BE2C (cell line): ENCODE data around the gene CLK1.
"Not testable (repeated sequence)": the region's sequence is repeated elsewhere in the genome, so short reads cannot be mapped to it uniquely, and the experiment has no call there.

Experiments used
- DNase-seq: peaks from one replicate; pipeline ENCODE4 v3.0.0-alpha.2; 2020
- H3K27me3 ChIP-seq: fragments of 250-450 bp; sonication (Bioruptor Pico); 2 replicates; pipeline ENCODE4 v1.5.1; 2020; ENCODE audit warnings: mild to moderate bottlenecking
- H3K36me3 ChIP-seq: fragments of 250-450 bp; sonication (Bioruptor Pico); 2 replicates; pipeline ENCODE4 v1.5.1; 2020; ENCODE audit warnings: mild to moderate bottlenecking
- H3K4me1 ChIP-seq: fragments of 250-450 bp; sonication (Bioruptor Pico); 2 replicates; pipeline ENCODE4 v1.5.1; 2020
- H3K4me3 ChIP-seq: 2 replicates; pipeline ENCODE4 v1.5.1; 2011; ENCODE audit warnings: low read depth, low read length
- H3K9me3 ChIP-seq: fragments of 250-450 bp; sonication (Bioruptor Pico); 2 replicates; pipeline ENCODE4 v1.5.1; 2020
- TF ChIP-seq, protein P1 (sequence below): IDR thresholded peaks from 2 replicates; pipeline ENCODE4 v1.5.1; 2012; ENCODE audit warnings: mild to moderate bottlenecking, low read depth, low read length

The CLK1 gene

DNA sequence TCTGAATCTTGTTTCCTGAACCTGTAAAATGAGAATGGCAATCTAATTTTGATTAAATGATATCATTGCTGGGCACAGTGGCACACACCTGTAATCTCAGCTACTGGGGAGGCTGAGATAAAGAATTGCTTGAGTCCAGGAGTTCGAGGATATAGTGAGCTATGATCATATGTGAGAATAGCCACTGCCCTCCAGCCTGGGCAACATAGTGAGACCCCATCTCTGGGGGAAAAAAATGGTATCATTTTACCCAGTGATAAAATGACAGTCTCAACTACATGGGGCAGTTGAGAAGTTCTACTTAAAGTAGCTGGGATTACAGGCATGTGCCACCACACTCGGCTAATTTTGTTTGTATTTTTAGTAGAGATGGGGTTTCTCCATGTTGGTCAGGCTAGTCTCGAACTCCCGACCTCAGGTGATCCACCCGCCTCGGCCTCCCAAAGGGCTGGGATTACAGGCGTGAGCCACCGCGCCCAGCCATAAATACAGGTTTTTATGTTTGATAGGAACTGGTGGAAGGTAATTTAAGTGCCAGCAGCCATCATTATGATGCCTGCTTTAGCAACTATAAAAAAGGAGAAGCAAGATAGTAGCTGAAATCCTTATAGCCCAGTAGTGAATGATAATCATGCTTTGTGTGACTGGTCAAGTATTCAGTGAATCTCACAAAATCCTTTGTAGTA lies 35.7 kb downstream of the CLK1 start:
- TF ChIP-seq, protein P1, sequence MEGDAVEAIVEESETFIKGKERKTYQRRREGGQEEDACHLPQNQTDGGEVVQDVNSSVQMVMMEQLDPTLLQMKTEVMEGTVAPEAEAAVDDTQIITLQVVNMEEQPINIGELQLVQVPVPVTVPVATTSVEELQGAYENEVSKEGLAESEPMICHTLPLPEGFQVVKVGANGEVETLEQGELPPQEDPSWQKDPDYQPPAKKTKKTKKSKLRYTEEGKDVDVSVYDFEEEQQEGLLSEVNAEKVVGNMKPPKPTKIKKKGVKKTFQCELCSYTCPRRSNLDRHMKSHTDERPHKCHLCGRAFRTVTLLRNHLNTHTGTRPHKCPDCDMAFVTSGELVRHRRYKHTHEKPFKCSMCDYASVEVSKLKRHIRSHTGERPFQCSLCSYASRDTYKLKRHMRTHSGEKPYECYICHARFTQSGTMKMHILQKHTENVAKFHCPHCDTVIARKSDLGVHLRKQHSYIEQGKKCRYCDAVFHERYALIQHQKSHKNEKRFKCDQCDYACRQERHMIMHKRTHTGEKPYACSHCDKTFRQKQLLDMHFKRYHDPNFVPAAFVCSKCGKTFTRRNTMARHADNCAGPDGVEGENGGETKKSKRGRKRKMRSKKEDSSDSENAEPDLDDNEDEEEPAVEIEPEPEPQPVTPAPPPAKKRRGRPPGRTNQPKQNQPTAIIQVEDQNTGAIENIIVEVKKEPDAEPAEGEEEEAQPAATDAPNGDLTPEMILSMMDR = no peak
- Histone ChIP-seq H3K9me3 (no peaks in the 10 kb centered on the region), H3K4me1 (peaks cover 10% of the 10 kb centered on the region; the same call in 1 of the 2 replicates), H3K4me3 (no peak overlapping the region), H3K36me3 (peaks cover 4% of the 10 kb centered on the region; the same call in 1 of the 2 replicates), H3K27me3 (no peaks in the 10 kb centered on the region)
- no peak for DNase-seq

DNA sequence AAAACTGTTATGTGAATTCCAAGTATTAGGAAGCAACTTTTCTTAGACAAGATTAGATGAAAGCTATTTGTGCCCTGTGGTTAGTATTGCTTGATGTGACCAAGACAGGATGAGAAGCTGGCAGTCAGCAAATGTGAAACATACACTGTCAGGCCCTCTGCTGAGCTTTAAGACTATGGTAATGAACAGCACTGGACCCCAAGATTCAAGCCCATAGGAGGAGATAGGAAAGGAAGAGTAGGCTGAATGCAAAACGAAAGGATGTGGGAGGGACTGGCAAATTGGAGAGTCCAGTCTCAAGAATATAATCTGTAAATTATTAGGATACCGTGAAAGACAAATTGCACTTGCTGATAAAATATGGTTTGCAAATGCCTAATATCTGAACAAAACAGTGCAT lies 36.4 kb downstream of the CLK1 start:
- Histone ChIP-seq H3K4me1 (peaks cover 10% of the 10 kb centered on the region; the same call in 1 of the 2 replicates), H3K9me3 (no peaks in the 10 kb centered on the region), H3K4me3 (no peak overlapping the region), H3K27me3 (no peaks in the 10 kb centered on the region), H3K36me3 (peaks cover 4% of the 10 kb centered on the region; the same call in 1 of the 2 replicates)
- DNase-seq = no peak
- TF ChIP-seq, protein P1 = no peak

GRCh38 chr2:200821686-200822245 lies 42.7 kb downstream of the CLK1 start:
- Histone ChIP-seq H3K36me3 (peaks cover 55% of the 10 kb centered on the region), H3K4me1 (peaks cover 10% of the 10 kb centered on the region; the same call in 1 of the 2 replicates), H3K4me3 (no peak overlapping the region), H3K27me3 (no peaks in the 10 kb centered on the region), H3K9me3 (no peaks in the 10 kb centered on the region)
- DNase-seq = no peak
- TF ChIP-seq, protein P1 = no peak

GRCh38 chr2:200820573-200821234 lies 43.8 kb downstream of the CLK1 start:
- H3K4me1 ChIP-seq = peaks cover 4% of the 10 kb centered on the region; the same call in 1 of the 2 replicates
- no peak for DNase-seq
- H3K36me3 ChIP-seq = peaks cover 66% of the 10 kb centered on the region
- TF ChIP-seq, protein P1 = no peak
- no peak overlapping the region for H3K4me3 ChIP-seq
- H3K9me3 ChIP-seq = no peaks in the 10 kb centered on the region
- no peaks in the 10 kb centered on the region for H3K27me3 ChIP-seq

- not testable (repeated sequence) for H3K4me3 ChIP-seq, H3K27me3 ChIP-seq, H3K9me3 ChIP-seq, DNase-seq, H3K4me1 ChIP-seq
- H3K36me3 ChIP-seq = peaks cover 82% of the 10 kb centered on the region
Measured at GRCh38 chr2:200818732-200819131, 45.7 kb downstream of the CLK1 start.

DNA sequence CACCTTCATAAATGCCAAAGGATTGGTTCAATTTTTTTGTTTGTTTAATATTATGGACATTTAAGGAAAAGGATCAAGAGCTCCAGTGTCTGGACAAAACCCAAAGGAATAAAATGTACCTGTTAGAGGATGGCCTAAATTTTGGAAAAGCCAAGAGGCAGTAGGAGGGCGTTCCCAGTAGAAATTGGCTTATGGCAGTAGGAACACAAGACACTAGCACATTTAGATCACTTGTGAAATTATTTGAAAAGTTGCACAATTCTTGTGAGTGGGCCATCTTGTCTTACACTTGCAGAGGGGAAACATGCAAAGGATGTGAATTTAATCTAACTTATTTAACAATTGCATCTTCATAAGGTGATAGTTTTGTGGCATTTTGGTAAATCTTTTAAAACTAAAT lies 49.5 kb downstream of the CLK1 start:
- Histone ChIP-seq H3K4me1 (no peaks in the 10 kb centered on the region), H3K4me3 (no peak overlapping the region), H3K27me3 (no peaks in the 10 kb centered on the region), H3K36me3 (peaks cover 68% of the 10 kb centered on the region), H3K9me3 (no peaks in the 10 kb centered on the region)
- DNase-seq = no peak
- TF ChIP-seq, protein P1 = no peak
